K562 (cell line): ENCODE measurements around the gene KRT8. TPM values are rescaled to one million over a fixed set of nuclear protein-coding genes. Genes with fewer than 3 reads are reported as not detected.

ENCODE experiments used
- ATF1 ChIP-seq, 2 experiments: fragments of 450-650 bp in 1 of 2; IDR thresholded peaks; 2 replicates each; pipeline ENCODE4 v1.6.1; 2016; ENCODE audit warnings: missing compliant biosample characterization in 1 of 2, missing genetic modification characterization in 1 of 2
- BMI1 ChIP-seq: fragments of 150-350 bp; IDR thresholded peaks from 2 replicates; pipeline ENCODE4 v1.6.1; 2014; ENCODE audit warnings: low read length
- BRD9 ChIP-seq: fragments of 450-650 bp; IDR thresholded peaks from 2 replicates; pipeline ENCODE4 v1.6.1; 2018; ENCODE audit warnings: low read depth; ENCODE audit not compliant: partially characterized antibody
- CBX5 ChIP-seq: IDR thresholded peaks from 2 replicates; pipeline ENCODE4 v1.6.1; 2014; ENCODE audit warnings: low read depth, borderline replicate concordance
- FOXJ2 ChIP-seq: fragments of 200-800 bp; sonication (Bioruptor generic); IDR thresholded peaks from 2 replicates; pipeline ENCODE4 v1.6.1; 2016; ENCODE audit warnings: missing genetic modification characterization, missing compliant biosample characterization
- KDM1A ChIP-seq, 2 experiments: fragments of 450-650 bp; IDR thresholded peaks; 2 replicates each; pipeline ENCODE4 v1.6.1; 2016; ENCODE audit warnings: mild to moderate bottlenecking in 2 of 2
- MBD2 ChIP-seq: sonication (generic); IDR thresholded peaks from 2 replicates; pipeline ENCODE4 v1.6.1; 2016; ENCODE audit warnings: low read depth, borderline replicate concordance
- MYC ChIP-seq, 2 experiments: fragments of 250-450 bp in 1 of 2; sonication (Bioruptor Pico) in 1 of 2; IDR thresholded peaks; 2 replicates each; pipeline versions ENCODE4 v1.5.1 to v1.6.1; 2012 to 2021; ENCODE audit warnings: low read depth in 2 of 2, borderline replicate concordance in 1 of 2, improper control_type of control experiment in 1 of 2, low read length in 1 of 2, mild to moderate bottlenecking in 1 of 2, moderate library complexity in 1 of 2
- NCOA2 ChIP-seq, 2 experiments: fragments of 450-650 bp; IDR thresholded peaks; 2 replicates each; pipeline ENCODE4 v1.6.1; 2018; ENCODE audit warnings: mild to moderate bottlenecking in 2 of 2, moderate library complexity in 1 of 2; ENCODE audit not compliant: partially characterized antibody in 2 of 2
- PML ChIP-seq: IDR thresholded peaks from 2 replicates; pipeline ENCODE4 v1.6.1; 2012; ENCODE audit warnings: low read length, inconsistent platforms
- POLR2B ChIP-seq: fragments of 450-650 bp; IDR thresholded peaks from 2 replicates; pipeline ENCODE4 v1.6.1; 2018; ENCODE audit warnings: low read depth; ENCODE audit not compliant: partially characterized antibody
- PURB ChIP-seq: sonication (generic); formaldehyde crosslinking; IDR thresholded peaks from 2 replicates; pipeline ENCODE4 v1.9.0; 2021; ENCODE audit warnings: low read depth, mild to moderate bottlenecking, missing genetic modification reagents
- PYGO2 ChIP-seq: fragments of 450-650 bp; IDR thresholded peaks from 2 replicates; pipeline ENCODE4 v1.6.1; 2016; ENCODE audit warnings: mild to moderate bottlenecking, missing genetic modification characterization, moderate library complexity, missing compliant biosample characterization
- RFX7 ChIP-seq: fragments of 250-450 bp; sonication (Bioruptor Pico); IDR thresholded peaks from 2 replicates; pipeline ENCODE4 v1.5.1; 2021; ENCODE audit warnings: mild to moderate bottlenecking
- SAFB2 ChIP-seq: fragments of 200-400 bp; formaldehyde crosslinking; IDR thresholded peaks from 2 replicates; pipeline ENCODE4 v1.6.1; 2018; ENCODE audit warnings: borderline replicate concordance, low read length, low read depth, moderate library complexity; ENCODE audit not compliant: severe bottlenecking
- SETDB1 ChIP-seq: IDR thresholded peaks from one replicate; pipeline ENCODE4 v1.6.1; 2012; ENCODE audit warnings: low read length, control low read depth, inconsistent platforms
- SMARCB1 ChIP-seq: IDR thresholded peaks from 2 replicates; pipeline ENCODE4 v1.6.1; 2011; ENCODE audit warnings: improper control_type of control experiment, low read depth; ENCODE audit not compliant: insufficient read length
- SREBF2 ChIP-seq: sonication (generic); formaldehyde crosslinking; IDR thresholded peaks from 2 replicates; pipeline ENCODE4 v1.4.0; 2020; ENCODE audit warnings: mild to moderate bottlenecking, missing genetic modification reagents
- THRAP3 ChIP-seq: fragments of 450-650 bp; IDR thresholded peaks from 2 replicates; pipeline ENCODE4 v1.6.1; 2016; ENCODE audit warnings: mild to moderate bottlenecking, inconsistent platforms, borderline replicate concordance
- ZC3H8 ChIP-seq: fragments of 450-650 bp; IDR thresholded peaks from 2 replicates; pipeline ENCODE4 v1.6.1; 2017
- ZFX ChIP-seq: sonication (generic); formaldehyde crosslinking; IDR thresholded peaks from 2 replicates; pipeline ENCODE4 v1.8.0; 2022; ENCODE audit warnings: mild to moderate bottlenecking, missing genetic modification reagents, moderate library complexity
- ZKSCAN8 ChIP-seq: fragments of 200-800 bp; sonication (Bioruptor generic); IDR thresholded peaks from 2 replicates; pipeline ENCODE4 v1.6.1; 2016; ENCODE audit warnings: missing genetic modification characterization, missing compliant biosample characterization
- ZNF121 ChIP-seq: sonication (generic); formaldehyde crosslinking; conservative IDR thresholded peaks from 2 replicates; pipeline ENCODE4 v1.8.0; 2022; ENCODE audit warnings: missing genetic modification reagents
- ZNF830 ChIP-seq: fragments of 250-450 bp; sonication (Bioruptor Pico); IDR thresholded peaks from 2 replicates; pipeline ENCODE4 v1.5.0; 2021; ENCODE audit warnings: mild to moderate bottlenecking
- polyA plus RNA-seq, 8 experiments: library from polyadenylated mRNA; depleted of rRNA in 4 of 8; stranded (reverse) in 5 of 8; unstranded in 3 of 8; fragments of >200 nt; fragmentation: Nextera tagmentation in 2 of 8; fragmentation: Illumina TruSeq in 1 of 8; extraction: Ambion mirVana in 2 of 8; extraction: Trizol in 1 of 8; gene quantifications; 2 replicates each; pipeline versions ENCODE4 v1.2.1 to v1.2.3, GENCODE V29; 2011 to 2014; ENCODE audit warnings: inconsistent platforms in 1 of 8, missing spikeins in 1 of 8
- total RNA-seq, 7 experiments: library from RNA; depleted of rRNA in 6 of 7; stranded (reverse); fragments of >200 nt in 6 of 7; fragmentation: Illumina TruSeq in 2 of 7; extraction: Trizol in 2 of 7; gene quantifications; 2 replicates each; pipeline versions ENCODE4 v1.2.1 to v1.2.3, GENCODE V29; 2011 to 2021; ENCODE audit warnings: low replicate concordance in 1 of 7
- TF ChIP-seq, protein P1 (sequence below): IDR thresholded peaks from 2 replicates; pipeline ENCODE4 v1.6.1; 2014; ENCODE audit warnings: antibody characterized with exemption
- TF ChIP-seq, protein P2 (sequence below): fragments of 450-650 bp; formaldehyde crosslinking; IDR thresholded peaks from 2 replicates; pipeline ENCODE4 v1.4.0; 2020; ENCODE audit warnings: mild to moderate bottlenecking, moderate library complexity
- TF ChIP-seq, protein P3 (sequence below): IDR thresholded peaks from 2 replicates; pipeline ENCODE4 v1.6.1; 2012; ENCODE audit warnings: low read depth, low read length, improper control_type of control experiment, borderline replicate concordance

The KRT8 gene
- total and polyA plus RNA-seq, 9 of the 15 experiments (the other 6 are each of a cell fraction or from before 2014, with no cell fraction given) = 41.5 to 661 (median 260) TPM

DNA sequence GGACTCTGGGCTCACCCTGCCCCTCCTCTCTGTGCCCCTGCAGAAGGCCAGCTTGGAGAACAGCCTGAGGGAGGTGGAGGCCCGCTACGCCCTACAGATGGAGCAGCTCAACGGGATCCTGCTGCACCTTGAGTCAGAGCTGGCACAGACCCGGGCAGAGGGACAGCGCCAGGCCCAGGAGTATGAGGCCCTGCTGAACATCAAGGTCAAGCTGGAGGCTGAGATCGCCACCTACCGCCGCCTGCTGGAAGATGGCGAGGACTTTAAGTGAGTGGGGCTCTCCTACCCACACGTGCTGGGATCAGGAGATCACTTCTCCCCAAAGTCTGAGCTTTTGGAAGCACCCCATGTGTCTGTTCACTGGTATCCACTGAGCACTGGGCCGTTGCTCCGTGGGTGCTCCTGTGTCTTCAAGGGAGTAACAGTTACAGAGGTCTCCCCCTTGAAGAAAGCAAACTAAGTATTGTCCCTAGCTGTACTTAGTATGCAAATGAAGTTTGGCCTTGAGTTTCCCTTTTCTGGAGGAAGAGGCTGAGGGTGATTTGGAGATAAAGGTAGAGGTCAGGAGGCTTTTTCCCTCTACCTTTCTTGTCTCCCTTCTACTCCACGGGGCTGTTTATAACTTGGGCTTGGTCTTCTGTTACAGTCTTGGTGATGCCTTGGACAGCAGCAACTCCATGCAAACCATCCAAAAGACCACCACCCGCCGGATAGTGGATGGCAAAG is 47.4 kb upstream of the KRT8 start (continued):
- peak; percentile 49 for TF ChIP-seq MYC (IDR thresholded peaks at IDR 0.05; ENCODE audit: low read depth, low read length)
- TF ChIP-seq MYC (CRISPR knock-in tag; IDR thresholded peaks at IDR 0.05; ENCODE audit: borderline replicate concordance, low read depth) = no peak
- no peak for TF ChIP-seq BMI1
- TF ChIP-seq SMARCB1 = no peak
- no peak for TF ChIP-seq SETDB1
- TF ChIP-seq SREBF2 (CRISPR knock-in tag) = no peak
- TF ChIP-seq RFX7 (CRISPR knock-in tag) = no peak
- no peak for TF ChIP-seq ZC3H8
- no peak for TF ChIP-seq NCOA2 (IDR thresholded peaks at IDR 0.05; ENCODE audit: partially characterized antibody in 2 of 2)
- no peak for TF ChIP-seq ZNF830 (CRISPR knock-in tag)
- TF ChIP-seq PYGO2 (tag) = no peak
- no peak for TF ChIP-seq ATF1 (CRISPR knock-in tag; IDR thresholded peaks at IDR 0.05)
- no peak for TF ChIP-seq ATF1 (tag; IDR thresholded peaks at IDR 0.05)
- TF ChIP-seq FOXJ2 (tag) = no peak
- no peak for TF ChIP-seq CBX5
- TF ChIP-seq, protein P1, sequence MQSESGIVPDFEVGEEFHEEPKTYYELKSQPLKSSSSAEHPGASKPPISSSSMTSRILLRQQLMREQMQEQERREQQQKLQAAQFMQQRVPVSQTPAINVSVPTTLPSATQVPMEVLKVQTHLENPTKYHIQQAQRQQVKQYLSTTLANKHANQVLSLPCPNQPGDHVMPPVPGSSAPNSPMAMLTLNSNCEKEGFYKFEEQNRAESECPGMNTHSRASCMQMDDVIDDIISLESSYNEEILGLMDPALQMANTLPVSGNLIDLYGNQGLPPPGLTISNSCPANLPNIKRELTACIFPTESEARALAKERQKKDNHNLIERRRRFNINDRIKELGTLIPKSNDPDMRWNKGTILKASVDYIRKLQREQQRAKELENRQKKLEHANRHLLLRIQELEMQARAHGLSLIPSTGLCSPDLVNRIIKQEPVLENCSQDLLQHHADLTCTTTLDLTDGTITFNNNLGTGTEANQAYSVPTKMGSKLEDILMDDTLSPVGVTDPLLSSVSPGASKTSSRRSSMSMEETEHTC = no peak
- TF ChIP-seq KDM1A (IDR thresholded peaks at IDR 0.05) = no peak
- TF ChIP-seq, protein P2, sequence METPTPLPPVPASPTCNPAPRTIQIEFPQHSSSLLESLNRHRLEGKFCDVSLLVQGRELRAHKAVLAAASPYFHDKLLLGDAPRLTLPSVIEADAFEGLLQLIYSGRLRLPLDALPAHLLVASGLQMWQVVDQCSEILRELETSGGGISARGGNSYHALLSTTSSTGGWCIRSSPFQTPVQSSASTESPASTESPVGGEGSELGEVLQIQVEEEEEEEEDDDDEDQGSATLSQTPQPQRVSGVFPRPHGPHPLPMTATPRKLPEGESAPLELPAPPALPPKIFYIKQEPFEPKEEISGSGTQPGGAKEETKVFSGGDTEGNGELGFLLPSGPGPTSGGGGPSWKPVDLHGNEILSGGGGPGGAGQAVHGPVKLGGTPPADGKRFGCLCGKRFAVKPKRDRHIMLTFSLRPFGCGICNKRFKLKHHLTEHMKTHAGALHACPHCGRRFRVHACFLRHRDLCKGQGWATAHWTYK (CRISPR knock-in tag) = 0 out of 2 replicates have a peak, but pooled peaks have one; percentile 55
- TF ChIP-seq ZFX = peak; percentile 50
- TF ChIP-seq MBD2 = no peak
- no peak for TF ChIP-seq BRD9
- no peak for TF ChIP-seq ZNF121 (CRISPR knock-in tag)
- TF ChIP-seq SAFB2 = no peak
- TF ChIP-seq ZKSCAN8 (CRISPR knock-in tag) = no peak
- TF ChIP-seq, protein P3, sequence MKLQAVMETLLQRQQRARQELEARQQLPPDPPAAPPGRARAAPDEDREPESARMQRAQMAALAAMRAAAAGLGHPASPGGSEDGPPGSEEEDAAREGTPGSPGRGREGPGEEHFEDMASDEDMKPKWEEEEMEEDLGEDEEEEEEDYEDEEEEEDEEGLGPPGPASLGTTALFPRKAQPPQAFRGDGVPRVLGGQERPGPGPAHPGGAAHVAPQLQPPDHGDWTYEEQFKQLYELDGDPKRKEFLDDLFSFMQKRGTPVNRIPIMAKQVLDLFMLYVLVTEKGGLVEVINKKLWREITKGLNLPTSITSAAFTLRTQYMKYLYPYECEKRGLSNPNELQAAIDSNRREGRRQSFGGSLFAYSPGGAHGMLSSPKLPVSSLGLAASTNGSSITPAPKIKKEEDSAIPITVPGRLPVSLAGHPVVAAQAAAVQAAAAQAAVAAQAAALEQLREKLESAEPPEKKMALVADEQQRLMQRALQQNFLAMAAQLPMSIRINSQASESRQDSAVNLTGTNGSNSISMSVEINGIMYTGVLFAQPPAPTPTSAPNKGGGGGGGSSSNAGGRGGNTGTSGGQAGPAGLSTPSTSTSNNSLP = no peak
- no peak for TF ChIP-seq THRAP3
- no peak for TF ChIP-seq PML
- TF ChIP-seq PURB (CRISPR knock-in tag) = no peak
- no peak for TF ChIP-seq POLR2B
